ENCODE measurements around the gene KCNAB2.

DNA sequence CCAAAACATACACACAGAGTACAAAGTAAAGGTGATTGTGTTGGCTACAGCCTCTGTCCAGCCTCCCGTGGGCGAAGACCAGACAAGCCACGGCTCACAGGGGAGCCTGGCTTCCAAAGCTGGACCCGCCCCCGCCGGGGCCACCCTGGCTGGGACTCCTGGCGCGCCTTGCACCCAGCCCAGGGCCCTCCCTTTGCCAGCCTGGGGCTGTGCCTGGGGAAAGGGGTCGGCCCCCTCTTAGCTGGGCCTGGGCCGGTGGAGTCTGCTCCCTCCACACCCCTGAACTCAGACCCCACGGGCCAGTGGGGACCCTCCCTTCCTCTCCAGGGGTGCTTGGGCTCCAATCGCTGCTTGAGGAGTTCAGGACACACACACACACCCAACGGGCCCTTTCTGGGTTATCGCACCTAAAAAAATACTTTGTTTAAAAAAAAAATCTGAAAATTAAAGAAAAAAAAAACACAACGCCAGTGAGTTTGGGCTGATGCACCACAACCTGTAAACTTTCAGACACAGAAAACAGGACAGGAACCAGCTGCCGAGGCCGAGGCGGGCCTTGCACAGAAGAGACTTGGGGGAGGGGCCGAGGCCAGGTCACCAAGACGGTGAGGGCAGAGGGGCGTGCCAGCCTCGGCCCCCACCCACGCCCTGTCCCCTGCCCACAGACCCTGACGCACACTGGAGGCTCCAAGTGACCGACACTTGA, 56.3 kb downstream of the KCNAB2 start:
- TF ChIP-seq, protein P1, sequence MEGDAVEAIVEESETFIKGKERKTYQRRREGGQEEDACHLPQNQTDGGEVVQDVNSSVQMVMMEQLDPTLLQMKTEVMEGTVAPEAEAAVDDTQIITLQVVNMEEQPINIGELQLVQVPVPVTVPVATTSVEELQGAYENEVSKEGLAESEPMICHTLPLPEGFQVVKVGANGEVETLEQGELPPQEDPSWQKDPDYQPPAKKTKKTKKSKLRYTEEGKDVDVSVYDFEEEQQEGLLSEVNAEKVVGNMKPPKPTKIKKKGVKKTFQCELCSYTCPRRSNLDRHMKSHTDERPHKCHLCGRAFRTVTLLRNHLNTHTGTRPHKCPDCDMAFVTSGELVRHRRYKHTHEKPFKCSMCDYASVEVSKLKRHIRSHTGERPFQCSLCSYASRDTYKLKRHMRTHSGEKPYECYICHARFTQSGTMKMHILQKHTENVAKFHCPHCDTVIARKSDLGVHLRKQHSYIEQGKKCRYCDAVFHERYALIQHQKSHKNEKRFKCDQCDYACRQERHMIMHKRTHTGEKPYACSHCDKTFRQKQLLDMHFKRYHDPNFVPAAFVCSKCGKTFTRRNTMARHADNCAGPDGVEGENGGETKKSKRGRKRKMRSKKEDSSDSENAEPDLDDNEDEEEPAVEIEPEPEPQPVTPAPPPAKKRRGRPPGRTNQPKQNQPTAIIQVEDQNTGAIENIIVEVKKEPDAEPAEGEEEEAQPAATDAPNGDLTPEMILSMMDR (IDR thresholded peaks at IDR 0.05) = no peak
- no peak for TF ChIP-seq POLR2A (IDR thresholded peaks at IDR 0.05)

Data from lower leg skin (tissue), 3 donors.